ENCODE data around the gene DOK6. TPM values are rescaled to one million over a fixed set of nuclear protein-coding genes. Genes with fewer than 3 reads are reported as not detected.

The DOK6 gene
- total RNA-seq, 2 donors from 2014 or later, result 0.59 to 0.61 TPM

GRCh38 chr18:69531973-69532372 lies 131.3 kb downstream of the DOK6 start:
- H3K27me3 ChIP-seq, result no peaks in the 10 kb centered on the region
- intact Hi-C loops (cut with DNase I), result no loop called here
- DNase-seq, result no peak
- no peak overlapping the region for H3K27ac ChIP-seq
- H3K4me1 ChIP-seq, result no peaks in the 10 kb centered on the region
- H3K36me3 ChIP-seq, result no peaks in the 10 kb centered on the region
- no peak overlapping the region for H3K9ac ChIP-seq (ENCODE audit: low read depth in 2 of 2, low read length in 2 of 2)
- H3K9me3 ChIP-seq, result no peaks in the 10 kb centered on the region
- no peak overlapping the region for H3K4me3 ChIP-seq
- TF ChIP-seq, protein P1, sequence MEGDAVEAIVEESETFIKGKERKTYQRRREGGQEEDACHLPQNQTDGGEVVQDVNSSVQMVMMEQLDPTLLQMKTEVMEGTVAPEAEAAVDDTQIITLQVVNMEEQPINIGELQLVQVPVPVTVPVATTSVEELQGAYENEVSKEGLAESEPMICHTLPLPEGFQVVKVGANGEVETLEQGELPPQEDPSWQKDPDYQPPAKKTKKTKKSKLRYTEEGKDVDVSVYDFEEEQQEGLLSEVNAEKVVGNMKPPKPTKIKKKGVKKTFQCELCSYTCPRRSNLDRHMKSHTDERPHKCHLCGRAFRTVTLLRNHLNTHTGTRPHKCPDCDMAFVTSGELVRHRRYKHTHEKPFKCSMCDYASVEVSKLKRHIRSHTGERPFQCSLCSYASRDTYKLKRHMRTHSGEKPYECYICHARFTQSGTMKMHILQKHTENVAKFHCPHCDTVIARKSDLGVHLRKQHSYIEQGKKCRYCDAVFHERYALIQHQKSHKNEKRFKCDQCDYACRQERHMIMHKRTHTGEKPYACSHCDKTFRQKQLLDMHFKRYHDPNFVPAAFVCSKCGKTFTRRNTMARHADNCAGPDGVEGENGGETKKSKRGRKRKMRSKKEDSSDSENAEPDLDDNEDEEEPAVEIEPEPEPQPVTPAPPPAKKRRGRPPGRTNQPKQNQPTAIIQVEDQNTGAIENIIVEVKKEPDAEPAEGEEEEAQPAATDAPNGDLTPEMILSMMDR (IDR thresholded peaks at IDR 0.05), result no peak

DNA sequence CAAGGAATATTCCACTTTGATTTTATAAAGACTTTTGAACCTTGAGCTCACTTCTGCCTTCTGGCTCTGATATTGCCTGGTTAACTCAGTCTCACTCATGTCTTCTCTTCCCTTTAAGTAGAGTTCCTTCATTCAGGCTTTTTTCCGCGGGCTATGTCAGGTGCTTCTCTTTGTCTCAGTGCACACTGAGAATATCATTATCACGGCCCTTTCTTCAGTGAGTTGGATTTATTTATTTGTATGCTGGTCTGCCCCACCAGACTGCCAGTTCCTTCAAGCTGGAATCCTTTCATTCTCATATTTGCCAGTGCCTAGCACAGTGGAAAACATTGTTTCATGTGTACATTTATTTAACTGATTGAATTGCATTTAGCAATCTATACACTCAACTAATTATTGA lies 136.5 kb downstream of the DOK6 start:
- intact Hi-C loops (cut with DNase I), result no loop called here
- Histone ChIP-seq H3K4me3 (no peak overlapping the region), H3K36me3 (no peaks in the 10 kb centered on the region), H3K27ac (no peak overlapping the region), H3K9ac (ENCODE audit: low read depth in 2 of 2, low read length in 2 of 2) (no peak overlapping the region), H3K9me3 (no peaks in the 10 kb centered on the region), H3K27me3 (no peaks in the 10 kb centered on the region), H3K4me1 (no peaks in the 10 kb centered on the region)
- TF ChIP-seq, protein P1 (IDR thresholded peaks at IDR 0.05), result no peak
- DNase-seq, result no peak

- intact Hi-C loops (cut with DNase I), result no loop called here
- Histone ChIP-seq H3K9me3 (no peaks in the 10 kb centered on the region), H3K27me3 (no peaks in the 10 kb centered on the region), H3K4me1 (no peaks in the 10 kb centered on the region), H3K9ac (ENCODE audit: low read depth in 2 of 2, low read length in 2 of 2) (no peak overlapping the region), H3K27ac (no peak overlapping the region), H3K4me3 (no peak overlapping the region), H3K36me3 (no peaks in the 10 kb centered on the region)
- TF ChIP-seq, protein P1 (IDR thresholded peaks at IDR 0.05), result no peak
- no peak for DNase-seq
Observed at GRCh38 chr18:69538849-69539248, 138.2 kb downstream of the DOK6 start.

- no peaks in the 10 kb centered on the region for H3K27me3 ChIP-seq
- no peaks in the 10 kb centered on the region for H3K36me3 ChIP-seq
- DNase-seq, result no peak
- no peak overlapping the region for H3K27ac ChIP-seq
- intact Hi-C loops (cut with DNase I), result no loop called here
- TF ChIP-seq, protein P1 (IDR thresholded peaks at IDR 0.05), result no peak
- H3K4me1 ChIP-seq, result no peaks in the 10 kb centered on the region
- no peak overlapping the region for H3K4me3 ChIP-seq
- no peak overlapping the region for H3K9ac ChIP-seq (ENCODE audit: low read depth in 2 of 2, low read length in 2 of 2)
- no peaks in the 10 kb centered on the region for H3K9me3 ChIP-seq
Observed at GRCh38 chr18:69539404-69539803, 138.7 kb downstream of the DOK6 start.

DNA sequence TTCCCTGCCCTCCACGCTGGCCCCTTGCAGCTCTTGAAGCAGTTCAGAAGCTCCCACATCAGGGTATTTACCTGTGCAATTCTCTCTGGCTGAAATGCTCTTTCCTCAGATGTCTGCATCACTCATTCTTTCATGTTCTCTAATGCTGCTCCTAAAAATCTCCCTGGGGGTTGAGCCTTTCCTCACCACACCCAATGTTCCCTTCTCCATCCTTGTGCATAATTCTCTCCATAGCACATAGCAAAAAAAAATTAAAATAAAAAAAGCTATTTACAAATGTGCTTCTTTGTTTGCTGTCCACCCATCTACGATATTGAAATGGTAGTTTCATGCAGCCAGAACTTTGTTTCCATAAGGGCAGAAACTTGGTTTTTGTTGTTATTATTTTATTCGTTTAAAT lies 155.5 kb downstream of the DOK6 start:
- Histone ChIP-seq H3K27ac (no peak overlapping the region), H3K4me3 (no peak overlapping the region), H3K9me3 (no peaks in the 10 kb centered on the region), H3K27me3 (no peaks in the 10 kb centered on the region), H3K36me3 (no peaks in the 10 kb centered on the region), H3K4me1 (no peaks in the 10 kb centered on the region), H3K9ac (ENCODE audit: low read depth in 2 of 2, low read length in 2 of 2) (no peak overlapping the region)
- TF ChIP-seq, protein P1 (IDR thresholded peaks at IDR 0.05), result no peak
- intact Hi-C loops (cut with DNase I), result no loop called here
- DNase-seq, result no peak

- no peaks in the 10 kb centered on the region for H3K27me3 ChIP-seq
- no peak overlapping the region for H3K27ac ChIP-seq
- no peak overlapping the region for H3K4me3 ChIP-seq
- no peak overlapping the region for H3K9ac ChIP-seq (ENCODE audit: low read depth in 2 of 2, low read length in 2 of 2)
- no peak for DNase-seq
- H3K9me3 ChIP-seq, result no peaks in the 10 kb centered on the region
- H3K36me3 ChIP-seq, result no peaks in the 10 kb centered on the region
- no peaks in the 10 kb centered on the region for H3K4me1 ChIP-seq
- intact Hi-C loops (cut with DNase I), result no loop called here
- TF ChIP-seq, protein P1 (IDR thresholded peaks at IDR 0.05), result no peak
Observed at GRCh38 chr18:69557282-69557681, 156.6 kb downstream of the DOK6 start.

All from colonic mucosa (tissue), 4 donors.